ENCODE data around the gene PATE2. TPM values are rescaled to one million over a fixed set of nuclear protein-coding genes. Genes with fewer than 3 reads are reported as not detected.

The PATE2 gene
- total RNA-seq, 1 experiment from 2014 or later: 0.11 TPM

- in situ Hi-C loops (cut with HindIII; ENCODE audit: low pct_unique_long_range_greater_than_20kb, low sequenced_read_pairs): no loop called here
These were observed 34.9 kb downstream of the PATE2 start for GRCh38 chr11:125743681-125744080.

GRCh38 chr11:125740617-125741016 is 38.0 kb downstream of the PATE2 start:
- in situ Hi-C loops (cut with HindIII; ENCODE audit: low pct_unique_long_range_greater_than_20kb, low sequenced_read_pairs): no loop called here
- DNase-seq (ENCODE audit: low read depth, low spot score): no peak

More at GRCh38 chr11:125743681-125744080, 34.9 kb downstream of the PATE2 start:
- DNase-seq (ENCODE audit: low read depth, low spot score): no peak

GRCh38 chr11:125728969-125729368 is 49.7 kb downstream of the PATE2 start:
- in situ Hi-C loops (cut with HindIII; ENCODE audit: low pct_unique_long_range_greater_than_20kb, low sequenced_read_pairs): no loop called here
- no peak for DNase-seq (ENCODE audit: low read depth, low spot score)

Other genes starting within 250 kb of the PATE2 start
- gene EI24, start 209.4 kb downstream of the PATE2 start, total RNA-seq (2014; rRNA removed; shearing (Covaris generic)): 92.5 and 96.1 TPM in 2 replicates
- gene STT3A, start 186.0 kb downstream of the PATE2 start, total RNA-seq (2014; rRNA removed; shearing (Covaris generic)): 125 and 135 TPM in 2 replicates
- gene CHEK1, start 153.7 kb downstream of the PATE2 start, total RNA-seq (2014; rRNA removed; shearing (Covaris generic)): 21.8 and 25.0 TPM in 2 replicates
- not detected in 2 replicates for gene ACRV1, start 98.0 kb downstream of the PATE2 start, total RNA-seq (2014; rRNA removed; shearing (Covaris generic))
- not detected in 2 replicates for gene PATE1, start 32.5 kb downstream of the PATE2 start, total RNA-seq (2014; rRNA removed; shearing (Covaris generic))
- gene PATE3, start 9.3 kb upstream of the PATE2 start, total RNA-seq (2014; rRNA removed; shearing (Covaris generic)): not detected in 2 replicates
- not detected in 2 replicates for gene PATE4, start 54.5 kb upstream of the PATE2 start, total RNA-seq (2014; rRNA removed; shearing (Covaris generic))
- gene HYLS1, start 108.8 kb upstream of the PATE2 start, total RNA-seq (2014; rRNA removed; shearing (Covaris generic)): 15.0 and 17.9 TPM in 2 replicates
- 15.5 and 15.6 TPM in 2 replicates for gene PUS3, start 124.4 kb upstream of the PATE2 start, total RNA-seq (2014; rRNA removed; shearing (Covaris generic))
- gene DDX25, start 125.7 kb upstream of the PATE2 start, total RNA-seq (2014; rRNA removed; shearing (Covaris generic)): 0.96 and 1.5 TPM in 2 replicates
- not detected in 2 replicates for gene VSIG10L2, start 167.2 kb upstream of the PATE2 start, total RNA-seq (2014; rRNA removed; shearing (Covaris generic))

Data from SK-MEL-5 (cell line).